ENCODE data around the gene SPEN.
A peak's percentile ranks its signal among the peaks of the same experiment; 100 is the strongest.

The SPEN gene

DNA sequence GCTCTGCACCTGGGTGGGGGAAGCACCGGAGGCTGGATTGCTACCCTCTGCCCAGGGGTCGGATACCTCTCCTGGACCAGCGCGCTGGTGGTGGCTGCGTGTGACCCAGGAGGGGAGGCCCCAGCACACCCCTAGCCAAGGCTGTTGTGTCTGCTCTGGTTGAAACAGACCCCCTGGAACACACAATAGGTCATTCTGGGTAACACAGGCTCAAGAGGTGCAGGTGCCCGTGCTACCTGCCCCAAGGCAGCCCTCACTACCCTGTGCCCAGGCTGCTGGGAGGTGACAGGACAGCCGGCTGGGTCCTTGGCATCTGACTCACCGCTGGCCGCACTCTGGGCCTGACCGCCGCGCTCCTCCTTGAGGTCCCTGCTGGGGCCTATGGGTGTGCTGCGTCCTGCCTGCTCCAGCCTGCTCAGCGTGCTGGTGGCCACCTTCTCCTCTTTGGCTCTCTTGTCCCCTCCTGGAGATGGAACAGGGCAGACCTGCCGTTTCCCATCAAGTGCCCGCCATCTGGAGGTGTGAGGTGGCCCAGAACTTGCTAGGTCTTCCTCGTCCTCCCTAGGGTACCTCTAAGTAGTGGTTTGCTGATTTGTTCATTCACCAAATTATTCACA is 98.4 kb downstream of the SPEN start:
- Histone ChIP-seq H3K9ac (ENCODE audit: low read depth, low read length) (no peak overlapping the region), H3K36me3 (ENCODE audit: insufficient read depth, low read length) (no peaks in the 10 kb centered on the region), H3K4me1 (ENCODE audit: insufficient read depth, low read length) (peaks cover 24% of the 10 kb centered on the region), H3K9me3 (ENCODE audit: control insufficient read depth, insufficient read depth, low read length) (no peaks in the 10 kb centered on the region)

DNA sequence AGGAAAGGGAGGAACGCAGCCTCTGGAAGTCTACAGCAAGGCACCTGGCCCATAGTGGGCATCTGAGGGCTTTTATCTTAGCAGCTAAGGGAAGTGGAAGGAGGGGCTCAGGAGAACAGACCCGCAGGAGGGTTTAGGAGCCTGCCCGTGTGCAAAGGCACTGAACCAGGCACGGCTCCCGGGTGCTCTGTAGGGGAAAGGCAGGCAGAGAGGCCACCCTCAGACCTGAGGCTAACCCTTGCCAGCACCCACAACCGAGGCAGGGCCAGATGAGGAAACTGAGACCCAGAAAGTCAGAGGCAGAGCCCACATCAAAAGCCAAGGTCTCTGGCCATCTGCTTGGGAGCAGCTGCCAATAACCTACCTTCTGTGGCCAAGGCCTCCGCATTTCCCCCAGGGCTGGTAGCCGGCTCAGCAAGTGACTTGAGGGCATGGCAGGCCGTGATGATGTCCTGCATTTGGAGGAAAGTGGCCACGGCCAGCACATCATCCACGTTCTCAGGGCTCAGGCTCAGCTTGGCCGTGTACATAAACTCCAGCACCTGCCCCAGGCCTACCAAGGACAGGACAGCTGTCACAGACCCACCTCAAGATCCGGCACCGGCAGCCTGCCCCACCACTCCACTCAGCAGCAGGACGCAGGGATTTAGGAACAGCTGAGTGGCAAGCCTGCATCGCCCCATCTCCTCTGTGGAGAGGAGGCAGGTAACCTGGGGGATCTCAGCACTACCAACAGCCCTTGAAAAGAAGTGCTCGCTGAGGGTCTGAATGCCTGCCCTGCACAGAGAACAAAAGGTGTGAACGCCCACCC is 99.3 kb downstream of the SPEN start:
- Histone ChIP-seq H3K4me1 (ENCODE audit: insufficient read depth, low read length) (peaks cover 31% of the 10 kb centered on the region), H3K9me3 (ENCODE audit: control insufficient read depth, insufficient read depth, low read length) (no peaks in the 10 kb centered on the region), H3K36me3 (ENCODE audit: insufficient read depth, low read length) (no peaks in the 10 kb centered on the region)

DNA sequence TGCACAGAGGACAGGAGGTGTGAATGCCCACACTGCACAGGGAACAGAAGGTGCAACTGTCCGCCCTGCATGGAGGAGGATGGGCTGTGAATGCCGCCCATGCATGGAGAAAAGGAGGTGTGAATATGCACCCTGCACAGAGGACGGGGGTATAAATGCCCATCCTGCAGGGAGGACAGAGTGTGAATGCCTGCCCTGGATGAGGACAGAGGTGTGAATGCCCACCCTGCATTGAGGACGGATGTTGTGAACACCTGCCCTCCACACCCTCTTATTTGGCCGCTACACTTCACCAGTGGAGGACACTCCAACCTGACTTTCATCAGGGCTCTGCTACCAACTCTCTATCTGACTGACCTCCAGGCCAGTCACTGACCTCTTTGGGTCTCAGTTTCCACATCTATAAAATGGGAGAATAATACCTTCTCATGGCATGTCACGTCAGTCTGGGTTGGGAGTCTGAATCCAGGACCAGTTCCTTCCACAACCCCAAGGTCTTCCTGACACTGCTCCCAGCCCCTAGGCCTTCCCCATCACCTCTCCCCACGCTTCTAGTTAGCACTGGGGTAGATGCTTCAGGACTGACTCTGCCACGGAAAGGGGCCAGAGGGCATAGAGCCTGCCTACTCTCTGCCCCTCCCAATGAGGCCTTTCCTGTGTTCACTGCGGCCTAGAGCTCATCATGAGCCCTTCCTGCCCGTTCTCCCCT is 100.0 kb downstream of the SPEN start:
- Histone ChIP-seq H3K9ac (ENCODE audit: low read depth, low read length) (no peak overlapping the region), H3K4me1 (ENCODE audit: insufficient read depth, low read length) (peaks cover 38% of the 10 kb centered on the region), H3K9me3 (ENCODE audit: control insufficient read depth, insufficient read depth, low read length) (no peaks in the 10 kb centered on the region), H3K36me3 (ENCODE audit: insufficient read depth, low read length) (no peaks in the 10 kb centered on the region)

More for the DNA sequence above, 99.3 kb downstream of the SPEN start:
- no peak overlapping the region for H3K9ac ChIP-seq (ENCODE audit: low read depth, low read length)

DNA sequence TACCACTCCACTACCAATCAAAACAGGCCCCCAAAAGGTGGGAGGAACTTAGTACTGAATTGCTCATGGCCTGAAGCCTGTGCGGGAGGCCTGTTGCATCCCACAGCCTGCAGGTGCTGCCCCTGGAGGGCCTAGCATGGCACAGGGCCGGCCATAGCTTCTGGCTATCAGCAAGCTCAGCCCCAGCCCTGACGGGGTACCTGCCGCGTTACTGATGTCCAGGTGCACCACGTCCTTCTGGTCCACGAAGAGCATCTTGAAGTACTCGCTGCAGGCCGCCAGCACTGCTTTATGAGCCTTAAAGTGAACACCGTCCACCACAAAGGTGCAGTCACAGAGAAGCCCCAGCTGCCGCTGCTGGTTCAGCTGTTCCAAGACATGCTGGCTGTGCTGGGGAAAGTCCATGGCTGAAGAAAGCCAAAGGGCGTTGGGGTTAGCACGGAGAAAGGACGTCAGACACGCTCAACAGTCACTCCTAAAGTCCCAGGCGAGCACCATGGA is 100.6 kb downstream of the SPEN start:
- no peaks in the 10 kb centered on the region for H3K36me3 ChIP-seq (ENCODE audit: insufficient read depth, low read length)
- H3K4me1 ChIP-seq (ENCODE audit: insufficient read depth, low read length): peaks cover 44% of the 10 kb centered on the region
- H3K9me3 ChIP-seq (ENCODE audit: control insufficient read depth, insufficient read depth, low read length): no peaks in the 10 kb centered on the region
- no peak overlapping the region for H3K9ac ChIP-seq (ENCODE audit: low read depth, low read length)

DNA sequence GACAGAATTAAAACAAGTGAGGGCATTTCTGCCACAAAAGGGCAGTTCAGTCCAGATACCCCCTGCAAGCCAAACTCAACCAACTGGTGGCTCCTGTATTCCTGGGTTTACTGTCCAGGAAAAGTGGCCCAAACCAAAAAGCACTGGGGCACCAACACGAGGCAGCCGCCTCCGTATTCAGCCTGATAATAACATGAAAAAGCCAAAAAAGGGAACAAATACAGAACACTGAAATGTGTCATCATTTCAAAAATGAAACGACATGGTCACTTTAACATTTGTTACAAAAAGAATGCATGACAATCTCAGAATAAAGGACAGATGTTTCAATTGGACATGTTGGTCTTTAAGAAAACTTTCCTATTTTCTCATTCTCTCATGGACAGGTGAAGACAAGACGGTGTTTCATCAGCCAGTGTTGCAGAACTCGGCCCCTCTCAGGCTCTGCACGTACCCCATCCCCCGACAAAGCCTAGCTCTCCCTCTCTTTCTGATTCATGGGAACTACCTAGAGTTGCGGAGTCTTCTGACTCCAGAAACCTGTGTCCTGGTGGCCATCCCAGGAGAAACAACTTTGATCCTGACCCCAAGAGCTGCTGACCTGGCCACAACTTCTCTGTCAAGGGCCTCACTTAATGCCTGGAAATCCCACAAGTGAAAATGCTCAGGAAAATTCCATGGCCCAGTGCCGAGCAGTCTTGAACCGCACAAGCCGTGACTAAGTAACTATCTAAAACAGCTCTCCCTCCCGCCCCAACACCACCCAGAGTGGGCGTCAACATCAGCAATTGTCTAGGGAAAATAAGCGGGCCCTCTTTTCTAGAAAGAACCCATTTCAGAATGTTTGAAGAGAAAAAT is 101.3 kb downstream of the SPEN start:
- 0 out of 2 replicates have a peak overlapping the region, but pooled peaks have one; percentile 16 for H3K9ac ChIP-seq (ENCODE audit: low read depth, low read length)
- H3K36me3 ChIP-seq (ENCODE audit: insufficient read depth, low read length): no peaks in the 10 kb centered on the region
- no peaks in the 10 kb centered on the region for H3K9me3 ChIP-seq (ENCODE audit: control insufficient read depth, insufficient read depth, low read length)
- peaks cover 50% of the 10 kb centered on the region for H3K4me1 ChIP-seq (ENCODE audit: insufficient read depth, low read length)

DNA sequence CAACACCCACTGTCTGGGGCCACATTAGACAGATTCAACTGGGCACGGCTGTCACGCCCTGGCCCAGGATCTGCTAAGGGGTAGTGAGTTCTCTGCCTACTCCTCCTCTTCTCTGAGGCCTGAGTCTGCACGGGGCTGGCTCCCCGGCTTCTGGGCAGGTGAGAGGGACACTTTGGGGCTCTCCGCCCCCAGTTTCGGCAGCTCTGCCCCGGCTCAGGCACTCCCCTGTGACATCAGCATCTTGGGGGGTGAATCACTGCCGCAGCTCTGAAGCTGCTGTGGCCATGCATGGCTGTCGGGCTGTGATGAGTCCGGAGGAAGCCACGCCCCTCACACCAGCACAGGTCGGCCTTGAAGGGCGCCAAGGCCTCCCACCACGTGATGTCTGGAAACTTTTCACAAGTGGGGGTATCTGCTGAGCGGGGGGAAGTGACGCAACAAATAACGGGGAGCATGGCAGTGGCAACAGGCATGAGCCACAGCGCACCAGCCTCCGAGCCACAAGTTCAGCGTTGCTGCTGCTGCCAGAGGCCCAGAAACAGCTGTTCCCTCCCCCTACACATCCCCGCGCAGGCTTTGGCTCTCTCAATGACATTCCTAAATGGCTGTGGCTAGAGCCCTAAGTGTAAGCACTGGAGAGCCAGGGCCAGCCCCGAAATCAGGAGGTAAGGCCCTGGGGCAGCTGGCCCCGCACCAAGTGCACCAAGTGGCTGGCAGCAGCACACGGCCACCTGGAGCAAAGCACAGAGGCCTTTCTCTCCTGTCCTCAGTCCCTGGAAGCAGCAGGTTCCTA is 102.1 kb downstream of the SPEN start:
- Histone ChIP-seq H3K36me3 (ENCODE audit: insufficient read depth, low read length) (no peaks in the 10 kb centered on the region), H3K4me1 (ENCODE audit: insufficient read depth, low read length) (peaks cover 57% of the 10 kb centered on the region), H3K9ac (ENCODE audit: low read depth, low read length) (0 out of 2 replicates have a peak overlapping the region, but pooled peaks have one; percentile 16), H3K9me3 (ENCODE audit: control insufficient read depth, insufficient read depth, low read length) (no peaks in the 10 kb centered on the region)

DNA sequence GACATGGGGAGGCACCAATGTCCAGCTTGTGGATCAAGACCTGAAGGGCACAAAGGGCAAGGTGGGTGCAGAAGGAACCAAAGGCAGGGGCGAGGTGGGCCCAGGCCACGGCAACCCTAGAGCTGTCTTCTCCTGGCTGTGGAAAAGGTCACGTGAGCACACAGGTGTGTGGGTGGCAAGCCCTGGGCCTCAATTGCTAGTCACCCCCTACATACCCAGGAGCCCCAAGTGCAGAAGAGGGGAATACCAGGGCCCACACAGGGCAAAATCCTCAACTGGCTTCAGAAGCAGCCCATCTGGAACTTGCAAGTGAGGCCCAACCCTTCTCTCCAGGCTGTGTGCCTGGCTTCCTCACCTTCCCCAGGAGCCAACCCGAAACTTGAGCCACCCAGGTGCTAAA is 102.8 kb downstream of the SPEN start:
- Histone ChIP-seq H3K4me1 (ENCODE audit: insufficient read depth, low read length) (peaks cover 57% of the 10 kb centered on the region), H3K36me3 (ENCODE audit: insufficient read depth, low read length) (no peaks in the 10 kb centered on the region), H3K9ac (ENCODE audit: low read depth, low read length) (no peak overlapping the region), H3K9me3 (ENCODE audit: control insufficient read depth, insufficient read depth, low read length) (no peaks in the 10 kb centered on the region)

DNA sequence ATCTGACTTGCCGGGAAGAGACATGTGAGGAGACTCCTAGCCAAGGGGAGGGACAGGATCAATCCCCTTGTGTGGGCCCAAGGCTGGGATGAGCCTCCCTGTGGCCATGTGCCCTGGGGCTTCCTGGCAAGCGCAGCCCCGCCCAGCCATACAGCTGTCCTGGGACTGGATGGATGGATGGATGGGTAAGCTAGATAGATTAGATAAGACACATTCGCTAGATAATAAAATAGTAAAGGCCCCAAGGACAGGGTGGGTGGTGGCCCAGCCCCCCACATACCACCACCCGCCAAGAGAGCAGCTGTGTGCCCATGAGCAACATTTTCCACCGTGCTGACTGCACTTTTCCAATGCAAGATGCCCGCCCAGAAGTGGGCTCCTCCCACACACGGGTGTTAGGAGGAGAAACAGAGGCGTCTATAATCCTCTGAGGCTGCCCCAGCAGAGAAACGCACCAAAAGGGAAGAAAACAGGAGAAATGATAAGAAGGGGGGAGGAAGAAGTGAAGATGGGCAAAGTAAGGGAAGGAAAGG is 103.3 kb downstream of the SPEN start:
- H3K36me3 ChIP-seq (ENCODE audit: insufficient read depth, low read length): no peaks in the 10 kb centered on the region
- H3K9ac ChIP-seq (ENCODE audit: low read depth, low read length): no peak overlapping the region
- no peaks in the 10 kb centered on the region for H3K9me3 ChIP-seq (ENCODE audit: control insufficient read depth, insufficient read depth, low read length)
- H3K4me1 ChIP-seq (ENCODE audit: insufficient read depth, low read length): peaks cover 57% of the 10 kb centered on the region

DNA sequence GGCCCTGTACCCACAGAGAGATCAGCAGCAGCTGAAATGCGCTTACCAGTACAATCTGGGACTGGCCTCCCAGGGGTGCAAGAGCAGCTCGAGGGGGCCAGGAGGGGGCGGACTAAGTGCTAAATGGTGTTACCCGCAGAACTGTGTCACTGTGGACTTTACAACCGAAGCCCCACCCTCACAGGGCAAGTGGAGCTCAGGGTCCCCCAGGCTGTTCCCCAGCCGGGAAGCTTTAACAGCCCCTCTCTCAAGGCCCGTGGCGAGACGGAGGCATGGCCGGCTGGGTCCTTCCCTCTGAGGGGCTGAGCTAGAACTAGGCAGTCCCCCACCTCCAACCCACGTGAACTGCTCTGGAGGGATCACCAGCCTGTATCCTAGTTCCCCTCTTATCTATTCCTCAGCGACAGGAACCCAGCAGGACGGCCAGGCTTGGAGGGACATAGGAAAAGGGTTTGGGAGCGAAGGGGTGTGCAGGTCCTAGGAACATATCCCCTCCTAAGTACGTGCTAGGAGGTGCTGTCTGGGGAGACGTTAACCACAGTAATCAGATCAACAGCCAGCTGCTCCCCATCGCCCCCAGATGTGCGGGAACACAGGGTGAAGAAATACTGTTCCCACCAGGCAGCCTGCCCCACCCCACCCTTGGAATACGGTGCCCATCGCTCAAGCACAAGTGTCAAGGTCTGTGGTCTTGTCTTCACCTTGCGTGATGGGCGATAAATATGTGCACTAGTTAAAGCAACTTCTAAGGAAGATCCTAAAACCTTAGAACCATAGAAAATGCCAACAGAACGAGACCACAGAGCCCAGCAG is 104.0 kb downstream of the SPEN start:
- Histone ChIP-seq H3K9ac (ENCODE audit: low read depth, low read length) (no peak overlapping the region), H3K36me3 (ENCODE audit: insufficient read depth, low read length) (no peaks in the 10 kb centered on the region), H3K9me3 (ENCODE audit: control insufficient read depth, insufficient read depth, low read length) (no peaks in the 10 kb centered on the region), H3K4me1 (ENCODE audit: insufficient read depth, low read length) (peaks cover 57% of the 10 kb centered on the region)

DNA sequence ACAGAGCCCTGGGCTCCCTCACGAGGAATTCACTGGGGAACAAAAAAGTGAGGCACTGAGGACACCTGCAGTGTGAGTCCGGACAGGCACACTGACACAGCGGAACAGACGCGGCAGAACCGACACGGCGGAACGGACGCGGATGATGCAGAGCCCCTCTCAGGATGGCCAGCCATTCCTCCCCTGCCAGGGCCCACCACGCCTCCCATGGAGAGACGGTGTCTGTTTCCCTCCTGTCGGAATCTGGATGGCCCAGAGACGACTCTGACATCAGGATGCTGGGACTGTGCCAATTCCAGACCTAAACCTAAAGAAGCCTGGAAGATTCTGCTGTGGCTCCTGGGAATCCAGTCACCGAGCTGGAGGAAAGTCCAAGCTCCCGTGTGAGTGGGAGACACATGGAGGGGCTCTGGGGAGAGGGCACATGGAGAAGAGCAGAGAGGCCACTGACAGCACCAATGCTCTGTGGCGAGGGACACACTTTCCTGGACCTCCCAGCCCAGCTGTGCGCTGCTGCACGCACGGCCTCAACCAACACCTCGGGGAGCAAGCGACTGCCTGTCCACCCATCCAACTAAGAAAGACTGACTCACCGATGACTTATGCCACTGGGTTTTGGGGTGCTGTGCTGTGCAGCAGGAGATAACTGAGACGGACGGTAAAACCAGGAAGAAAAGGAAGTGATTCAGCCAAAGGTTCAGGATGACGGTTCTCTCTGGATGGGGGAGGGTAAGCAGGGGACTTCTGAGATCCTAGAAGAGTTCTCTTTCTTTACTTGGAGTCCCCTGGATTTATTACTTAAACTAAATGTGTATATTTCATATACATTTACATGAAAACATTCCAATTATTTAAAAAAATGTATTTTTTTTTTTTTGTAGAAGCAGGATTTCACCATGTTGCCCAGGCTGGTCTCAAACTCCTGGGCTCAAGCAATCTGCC is 105.1 kb downstream of the SPEN start:
- H3K4me1 ChIP-seq (ENCODE audit: insufficient read depth, low read length): peaks cover 59% of the 10 kb centered on the region
- no peaks in the 10 kb centered on the region for H3K36me3 ChIP-seq (ENCODE audit: insufficient read depth, low read length)
- no peak overlapping the region for H3K9ac ChIP-seq (ENCODE audit: low read depth, low read length)
- H3K9me3 ChIP-seq (ENCODE audit: control insufficient read depth, insufficient read depth, low read length): no peaks in the 10 kb centered on the region

DNA sequence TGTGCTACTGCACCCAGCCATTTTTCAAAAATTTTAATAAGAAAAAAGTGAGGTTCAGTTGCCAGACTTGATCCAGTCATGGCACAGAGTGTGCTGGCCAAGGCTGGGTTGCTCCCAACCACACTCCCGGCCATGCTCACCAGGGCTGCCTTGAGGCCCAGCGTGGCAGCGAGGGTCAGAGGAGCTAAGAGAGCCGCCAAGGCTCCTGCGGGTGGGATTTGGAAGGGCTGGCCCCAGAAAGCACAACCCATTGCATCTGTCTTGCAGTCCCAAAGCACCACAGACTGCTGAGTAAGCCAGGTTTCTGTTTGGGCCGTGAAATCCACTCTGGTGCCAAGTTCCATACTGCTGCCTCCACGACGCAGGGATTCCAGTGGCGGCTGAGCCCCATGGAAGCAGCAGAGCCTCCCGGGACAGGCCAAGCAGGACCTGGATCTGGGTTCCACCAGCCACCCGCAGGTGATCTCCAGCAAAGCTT is 105.8 kb downstream of the SPEN start:
- Histone ChIP-seq H3K9ac (ENCODE audit: low read depth, low read length) (no peak overlapping the region), H3K4me1 (ENCODE audit: insufficient read depth, low read length) (peaks cover 65% of the 10 kb centered on the region), H3K36me3 (ENCODE audit: insufficient read depth, low read length) (no peaks in the 10 kb centered on the region), H3K9me3 (ENCODE audit: control insufficient read depth, insufficient read depth, low read length) (no peaks in the 10 kb centered on the region)
